ENCODE data around the gene SLC1A7. TPM values are rescaled to one million over a fixed set of nuclear protein-coding genes. Genes with fewer than 3 reads are reported as not detected.

The SLC1A7 gene
- total and polyA plus RNA-seq, 4 donors, result 0.21 to 0.67 (median 0.43) TPM

GRCh38 chr1:53068314-53069099 lies 73.9 kb downstream of the SLC1A7 start (continued):
- TF ChIP-seq NR2F2 (IDR thresholded peaks at IDR 0.05) (no peak), MAX (IDR thresholded peaks at IDR 0.05) (no peak)

- 96% methylated on average over 2 of the region's 2 CpGs for WGBS
- TF ChIP-seq RXRA (IDR thresholded peaks at IDR 0.05), result no peak
- TF ChIP-seq REST (IDR thresholded peaks at IDR 0.05), result no peak
- TF ChIP-seq HNF4G (IDR thresholded peaks at IDR 0.05), result no peak
- TF ChIP-seq JUND (IDR thresholded peaks at IDR 0.05), result no peak
- TF ChIP-seq SP1 (IDR thresholded peaks at IDR 0.05), result no peak
- TF ChIP-seq EGR1 (IDR thresholded peaks at IDR 0.05; ENCODE audit: low read depth in 2 of 2), result no peak
- no peak for TF ChIP-seq RAD21 (IDR thresholded peaks at IDR 0.05)
- TF ChIP-seq ZBTB33 (IDR thresholded peaks at IDR 0.05), result no peak
- TF ChIP-seq YY1 (IDR thresholded peaks at IDR 0.05), result no peak
- no peak for TF ChIP-seq FOXA1 (IDR thresholded peaks at IDR 0.05)
- no peak for TF ChIP-seq FOXA2 (IDR thresholded peaks at IDR 0.05)
- TF ChIP-seq ATF3 (IDR thresholded peaks at IDR 0.05), result no peak
- no peak for TF ChIP-seq HNF4A (conservative IDR thresholded peaks at IDR 0.05)
- TF ChIP-seq GABPA (IDR thresholded peaks at IDR 0.05 in 1 of 2, conservative IDR thresholded peaks at IDR 0.05 in 1 of 2), result no peak
- TF ChIP-seq CTCF (IDR thresholded peaks at IDR 0.05; ENCODE audit: low read depth, low read length, missing input control), result no peak
- TF ChIP-seq MAX (IDR thresholded peaks at IDR 0.05), result no peak
- TF ChIP-seq TAF1 (conservative IDR thresholded peaks at IDR 0.05), result no peak
- Histone ChIP-seq H3K27ac (ENCODE audit: low read depth in 1 of 2, low read length in 2 of 2) (no peak overlapping the region), H3K4me3 (ENCODE audit: low read depth in 1 of 3, low read length in 3 of 3) (no peak overlapping the region), H3K27me3 (ENCODE audit: control insufficient read depth in 4 of 4, insufficient read depth in 4 of 4, low read length in 3 of 4) (no peaks in the 10 kb centered on the region), H3K9ac (ENCODE audit: low read depth in 1 of 2, low read length in 2 of 2) (no peak overlapping the region), H3K9me3 (ENCODE audit: control insufficient read depth in 4 of 4, low read length in 3 of 4) (no peaks in the 10 kb centered on the region), H3K36me3 (ENCODE audit: control insufficient read depth in 4 of 4, insufficient read depth in 3 of 4, low read depth in 1 of 4, low read length in 3 of 4) (no peaks in the 10 kb centered on the region), H3K4me1 (ENCODE audit: control insufficient read depth in 4 of 4, insufficient read depth in 4 of 4, low read length in 3 of 4) (peaks cover 0 to 1% (median 0%) of the 10 kb centered on the region in 4 donors)
- DNase-seq (ENCODE audit: low spot score), result no peak
Observed at GRCh38 chr1:53067886-53068285, 74.6 kb downstream of the SLC1A7 start.
